Panc1 (cell line): ENCODE data around the gene RAET1E. TPM values are rescaled to one million over a fixed set of nuclear protein-coding genes. Genes with fewer than 3 reads are reported as not detected.

Source experiments
- ATAC-seq: fragments of 200-7000 bp; cut with Tn5 transposase; 2 replicates; pipeline ENCODE4 v1.9.1; 2020; ENCODE audit warnings: mild to moderate bottlenecking, moderate library complexity
- BruUV-seq: library from RNA; stranded (reverse); fragments of 400-500 nt; replicated peaks from 2 replicates; lab custom pipeline; 2021; lab: Mats Ljungman, UMichigan
- CTCF ChIA-PET: fragments of 300-600 bp; sonication (Branson Sonifier 250); formaldehyde crosslinking; loops from one replicate; lab custom pipeline; 2022; ENCODE audit warnings: antibody characterized with exemption; lab: Charles Lee
- POLR2A ChIA-PET: fragments of 300-600 bp; sonication (Branson Sonifier 250); formaldehyde crosslinking; loops from one replicate; lab custom pipeline; 2022; ENCODE audit warnings: antibody characterized with exemption; lab: Charles Lee
- DNase-seq: peaks from one replicate; pipeline ENCODE4 v3.0.0-alpha.2; 2010; ENCODE audit warnings: low read depth, low spot score
- H3K27ac ChIP-seq: 2 replicates; pipeline ENCODE4 v1.5.1; 2011; ENCODE audit warnings: mild to moderate bottlenecking, low read length, inconsistent platforms
- H3K27me3 ChIP-seq: fragments of 200-500 bp; sonication (Bioruptor generic); 2 replicates; pipeline ENCODE4 v1.6.0; 2014; ENCODE audit warnings: low read length, inconsistent platforms; ENCODE audit not compliant: control insufficient read depth, insufficient read depth
- H3K36me3 ChIP-seq: fragments of 200-500 bp; sonication (Bioruptor generic); 2 replicates; pipeline ENCODE4 v1.5.1; 2014; ENCODE audit warnings: inconsistent platforms, mild to moderate bottlenecking, low read length, moderate library complexity; ENCODE audit not compliant: control insufficient read depth, insufficient read depth
- H3K4me1 ChIP-seq: 2 replicates; pipeline ENCODE4 v1.5.1; 2011; ENCODE audit warnings: inconsistent platforms, mild to moderate bottlenecking, low read length, moderate library complexity; ENCODE audit not compliant: control insufficient read depth, insufficient read depth
- H3K4me3 ChIP-seq, 2 experiments: 2 replicates each; pipeline ENCODE4 v1.5.1; 2011 to 2012; ENCODE audit warnings: low read depth in 2 of 2, low read length in 2 of 2, mild to moderate bottlenecking in 2 of 2, inconsistent platforms in 1 of 2, moderate library complexity in 1 of 2
- H3K9me3 ChIP-seq: fragments of 200-500 bp; sonication (Bioruptor generic); 2 replicates; pipeline ENCODE4 v1.5.1; 2014; ENCODE audit warnings: low read depth, mild to moderate bottlenecking, inconsistent platforms, low read length, moderate library complexity; ENCODE audit not compliant: control insufficient read depth, insufficient read depth
- CTCF ChIP-seq: fragments of 450-650 bp; IDR thresholded peaks from 2 replicates; pipeline ENCODE4 v1.5.1; 2017; ENCODE audit warnings: mild to moderate bottlenecking
- POLR2AphosphoS5 ChIP-seq: IDR thresholded peaks from 2 replicates; pipeline ENCODE4 v1.6.1; 2012; ENCODE audit warnings: mild to moderate bottlenecking, low read depth, low read length, moderate library complexity
- REST ChIP-seq, 2 experiments: IDR thresholded peaks; 2 replicates each; pipeline ENCODE4 v1.6.1; 2011 to 2012; ENCODE audit warnings: low read depth in 2 of 2, control low read depth in 1 of 2, low read length in 1 of 2, mild to moderate bottlenecking in 1 of 2, moderate library complexity in 1 of 2; ENCODE audit not compliant: insufficient read depth in 1 of 2
- SIN3A ChIP-seq: IDR thresholded peaks from 2 replicates; pipeline ENCODE4 v1.6.1; 2012; ENCODE audit warnings: low read depth, mild to moderate bottlenecking, low read length, moderate library complexity, borderline replicate concordance; ENCODE audit not compliant: insufficient read depth
- TCF7L2 ChIP-seq: IDR thresholded peaks from 2 replicates; pipeline ENCODE4 v1.6.1; 2011; ENCODE audit warnings: mild to moderate bottlenecking, low read depth, low read length, inconsistent platforms
- in situ Hi-C: cut with HindIII; loops from 2 replicates; pipeline ENCODE4 v1.10.0; 2016; ENCODE audit warnings: low sequenced_read_pairs, low pct_unique_long_range_greater_than_20kb
- intact Hi-C: fragments of 100-400 bp; cut with micrococcal nuclease; formaldehyde crosslinking; loops from one replicate; pipeline ENCODE4 v1.10.0; 2022; ENCODE audit not compliant: unreplicated experiment
- total RNA-seq: library from RNA; stranded (reverse); gene quantifications from one replicate; pipeline ENCODE4 v1.2.1, GENCODE V29; 2021; ENCODE audit not compliant: unreplicated experiment

RAET1E gene
- total RNA-seq, 1 experiment from 2014 or later = 1.8 TPM

GRCh38 chr6:149869275-149869892 lies 28.5 kb downstream of the RAET1E start:
- in situ Hi-C loops (no loop called here), intact Hi-C loops (loop anchor here (10.0 kb wide), 1 partner anchor 55 kb away; the partner anchor contains the start of gene RAET1G)
- ChIA-PET CTCF (no interaction called here), POLR2A (no interaction called here)
- ATAC-seq = no peak
- Histone ChIP-seq H3K36me3 (no peaks in the 10 kb centered on the region), H3K9me3 (peaks cover 7% of the 10 kb centered on the region; the same call in 1 of the 2 replicates), H3K4me3 (no peak overlapping the region), H3K4me1 (peaks cover 6% of the 10 kb centered on the region; the same call in 1 of the 2 replicates), H3K27ac (no peak overlapping the region), H3K27me3 (no peaks in the 10 kb centered on the region)
- no peak for DNase-seq
- TF ChIP-seq SIN3A (no peak), TCF7L2 (no peak), CTCF (no peak), REST (IDR thresholded peaks at IDR 0.05; ENCODE audit: insufficient read depth in 1 of 2, low read depth in 2 of 2, low read length in 1 of 2) (no peak), POLR2AphosphoS5 (no peak)
- no TSS peak for BruUV-seq

- intact Hi-C loops = loop anchor here (10.0 kb wide), 1 partner anchor 57 kb away; the partner anchor contains the start of gene RAET1G
- no peak for DNase-seq
These were observed 29.9 kb downstream of the RAET1E start for GRCh38 chr6:149867876-149868640.

More at GRCh38 chr6:149867876-149868640, 29.9 kb downstream of the RAET1E start:
- no peak for ATAC-seq
- Histone ChIP-seq H3K9me3 (peaks cover 4% of the 10 kb centered on the region; the same call in 1 of the 2 replicates), H3K36me3 (no peaks in the 10 kb centered on the region), H3K27me3 (no peaks in the 10 kb centered on the region), H3K4me3 (no peak overlapping the region), H3K27ac (no peak overlapping the region), H3K4me1 (peaks cover 6% of the 10 kb centered on the region; the same call in 1 of the 2 replicates)
- POLR2A ChIA-PET = no interaction called here
- in situ Hi-C loops = no loop called here
- BruUV-seq = no TSS peak
- CTCF ChIA-PET = interaction anchor here (0.6 kb wide), 1 partner anchor 221 kb away, joined by 7 read pairs; no protein-coding TSS in a partner anchor
- TF ChIP-seq REST (IDR thresholded peaks at IDR 0.05; ENCODE audit: insufficient read depth in 1 of 2, low read depth in 2 of 2, low read length in 1 of 2) = no peak
- no peak for TF ChIP-seq POLR2AphosphoS5
- TF ChIP-seq CTCF = no peak
- no peak for TF ChIP-seq TCF7L2
- TF ChIP-seq SIN3A = no peak
